Suppressor macrophage treated with lipopolysaccharide for 4 hours (primary cell): ENCODE results near the gene CHMP3.

Experiments
- DNase-seq: peaks from one replicate; pipeline ENCODE4 v3.0.0-alpha.2; 2020

Gene CHMP3

DNA sequence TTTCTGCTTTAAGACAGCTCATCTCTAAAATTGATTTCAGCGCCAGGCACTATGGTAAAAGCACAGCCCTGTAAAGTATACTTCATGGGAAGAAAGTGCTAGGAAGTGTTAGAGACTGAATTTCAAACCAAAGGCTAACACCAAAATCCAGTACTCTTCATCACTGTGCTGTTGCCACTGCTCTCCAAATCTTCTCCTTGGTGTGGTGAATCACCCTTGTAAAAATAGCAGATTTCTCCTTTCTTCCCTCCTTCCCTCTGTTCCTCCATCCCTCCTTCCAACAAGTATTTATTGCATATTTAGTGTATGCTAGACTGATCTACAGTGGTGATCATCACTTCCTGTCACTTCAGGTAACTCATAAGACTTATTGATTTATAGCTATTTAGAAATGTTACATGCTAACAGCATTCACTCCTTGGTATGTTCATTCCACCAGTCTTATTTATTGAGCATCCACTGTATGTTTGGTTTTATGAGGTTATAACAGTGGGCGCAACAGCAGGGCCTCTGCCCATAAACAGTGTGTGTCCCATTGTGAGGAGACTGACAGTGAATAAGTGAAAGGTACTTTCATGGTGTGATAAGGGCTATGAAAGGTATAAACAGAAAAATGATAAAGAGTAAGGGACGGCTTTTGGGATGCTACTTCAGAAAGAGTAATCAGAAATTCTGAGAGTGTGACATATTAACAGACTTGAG is 102.0 kb downstream of the CHMP3 start:
- no peak for DNase-seq

DNA sequence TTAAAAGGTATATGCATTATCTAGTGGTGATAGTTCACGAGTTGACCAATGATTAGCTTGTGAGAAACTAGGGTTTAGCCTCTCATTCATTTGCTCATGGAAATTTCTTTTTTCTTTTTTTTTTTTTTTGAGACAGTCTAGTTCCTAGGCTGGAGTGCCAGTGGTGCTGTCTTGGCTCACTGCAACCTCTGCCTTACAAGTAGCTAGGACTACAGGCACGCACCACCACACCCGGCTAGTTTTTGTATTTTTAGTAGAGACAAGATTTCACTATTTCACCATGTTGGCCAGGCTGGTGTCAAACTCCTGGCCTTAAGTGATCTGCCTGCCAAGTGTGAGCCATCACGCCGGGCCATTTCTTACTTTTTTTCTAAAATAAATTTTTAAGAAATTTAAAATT is 108.1 kb downstream of the CHMP3 start:
- DNase-seq, result no peak

GRCh38 chr2:86454238-86454637 is 109.0 kb downstream of the CHMP3 start:
- no peak for DNase-seq

GRCh38 chr2:86453836-86454235 is 109.4 kb downstream of the CHMP3 start:
- no peak for DNase-seq
